Ishikawa (cell line): ENCODE results near the gene FGF11.
A peak's percentile ranks its signal among the peaks of the same experiment; 100 is the strongest.

Experiments used
- CEBPB ChIP-seq: IDR thresholded peaks from 2 replicates; pipeline ENCODE4 v1.6.1; 2012
- CREB1 ChIP-seq: IDR thresholded peaks from 2 replicates; pipeline ENCODE4 v1.6.1; 2012; ENCODE audit warnings: low read depth
- EGR1 ChIP-seq: IDR thresholded peaks from 2 replicates; pipeline ENCODE4 v1.6.1; 2012
- EP300 ChIP-seq: IDR thresholded peaks from 2 replicates; pipeline ENCODE4 v1.6.1; 2012; ENCODE audit warnings: borderline replicate concordance
- FOXM1 ChIP-seq: IDR thresholded peaks from 2 replicates; pipeline ENCODE4 v1.6.1; 2012; ENCODE audit warnings: low read depth, borderline replicate concordance
- MAX ChIP-seq: IDR thresholded peaks from 2 replicates; pipeline ENCODE4 v1.6.1; 2012
- NFIC ChIP-seq: IDR thresholded peaks from 2 replicates; pipeline ENCODE4 v1.6.1; 2012
- RAD21 ChIP-seq: IDR thresholded peaks from 2 replicates; pipeline ENCODE4 v1.6.1; 2012; ENCODE audit warnings: low read depth
- REST ChIP-seq: IDR thresholded peaks from 2 replicates; pipeline ENCODE4 v1.6.1; 2012; ENCODE audit warnings: low read depth, mild to moderate bottlenecking
- TAF1 ChIP-seq: IDR thresholded peaks from 2 replicates; pipeline ENCODE4 v1.6.1; 2012; ENCODE audit warnings: low read depth, mild to moderate bottlenecking
- TCF12 ChIP-seq: IDR thresholded peaks from 2 replicates; pipeline ENCODE4 v1.6.1; 2012; ENCODE audit warnings: low read depth
- TEAD4 ChIP-seq: IDR thresholded peaks from 2 replicates; pipeline ENCODE4 v1.6.1; 2012
- YY1 ChIP-seq: IDR thresholded peaks from 2 replicates; pipeline ENCODE4 v1.6.1; 2012; ENCODE audit warnings: low read depth
- ZBTB7A ChIP-seq: IDR thresholded peaks from 2 replicates; pipeline ENCODE4 v1.6.1; 2012; ENCODE audit warnings: low read depth
- TF ChIP-seq, protein P1 (sequence below): IDR thresholded peaks from 2 replicates; pipeline ENCODE4 v1.6.1; 2012

FGF11 gene

DNA sequence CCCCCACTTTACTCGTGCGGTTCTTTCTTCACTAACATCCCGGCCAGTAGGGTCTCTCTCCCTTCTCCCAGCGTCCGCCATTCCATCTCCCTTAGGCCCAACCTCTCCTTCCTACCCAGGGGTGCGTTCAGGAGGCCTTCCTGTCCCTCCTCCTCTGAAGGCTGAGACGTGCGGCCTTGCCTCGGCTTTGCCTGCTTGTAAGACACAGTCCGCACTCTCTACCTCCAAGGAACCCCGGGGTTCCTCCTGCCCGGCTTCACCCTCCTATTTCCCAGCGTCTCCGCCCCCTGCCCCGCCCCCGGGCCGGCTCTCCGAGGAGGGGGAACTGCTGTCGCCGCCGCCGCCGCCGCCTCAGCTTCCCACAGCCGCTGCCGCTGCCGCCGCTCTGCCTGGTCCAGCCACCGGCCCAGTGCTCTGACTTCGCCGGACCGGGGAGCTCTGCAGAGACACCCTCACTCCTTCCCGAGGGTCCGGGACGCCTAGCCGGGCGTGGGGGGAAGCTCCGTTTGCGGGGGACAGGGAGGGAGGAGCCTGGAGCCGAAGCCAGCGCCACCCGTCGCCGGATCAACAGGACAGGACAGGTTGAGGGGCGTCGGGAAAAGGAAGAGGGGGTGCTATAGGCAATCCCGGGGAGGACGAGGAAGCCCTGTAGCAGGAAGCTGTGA lies 1.2 kb upstream of the FGF11 start:
- TF ChIP-seq TEAD4 (no peak), REST (no peak), CEBPB (no peak), TAF1 (no peak), ZBTB7A (no peak), EP300 (no peak), YY1 (no peak), TCF12 (no peak), FOXM1 (no peak), RAD21 (no peak), CREB1 (no peak), MAX (no peak), EGR1 (no peak), NFIC (no peak)
- TF ChIP-seq, protein P1, sequence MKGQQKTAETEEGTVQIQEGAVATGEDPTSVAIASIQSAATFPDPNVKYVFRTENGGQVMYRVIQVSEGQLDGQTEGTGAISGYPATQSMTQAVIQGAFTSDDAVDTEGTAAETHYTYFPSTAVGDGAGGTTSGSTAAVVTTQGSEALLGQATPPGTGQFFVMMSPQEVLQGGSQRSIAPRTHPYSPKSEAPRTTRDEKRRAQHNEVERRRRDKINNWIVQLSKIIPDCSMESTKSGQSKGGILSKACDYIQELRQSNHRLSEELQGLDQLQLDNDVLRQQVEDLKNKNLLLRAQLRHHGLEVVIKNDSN, result no peak

DNA sequence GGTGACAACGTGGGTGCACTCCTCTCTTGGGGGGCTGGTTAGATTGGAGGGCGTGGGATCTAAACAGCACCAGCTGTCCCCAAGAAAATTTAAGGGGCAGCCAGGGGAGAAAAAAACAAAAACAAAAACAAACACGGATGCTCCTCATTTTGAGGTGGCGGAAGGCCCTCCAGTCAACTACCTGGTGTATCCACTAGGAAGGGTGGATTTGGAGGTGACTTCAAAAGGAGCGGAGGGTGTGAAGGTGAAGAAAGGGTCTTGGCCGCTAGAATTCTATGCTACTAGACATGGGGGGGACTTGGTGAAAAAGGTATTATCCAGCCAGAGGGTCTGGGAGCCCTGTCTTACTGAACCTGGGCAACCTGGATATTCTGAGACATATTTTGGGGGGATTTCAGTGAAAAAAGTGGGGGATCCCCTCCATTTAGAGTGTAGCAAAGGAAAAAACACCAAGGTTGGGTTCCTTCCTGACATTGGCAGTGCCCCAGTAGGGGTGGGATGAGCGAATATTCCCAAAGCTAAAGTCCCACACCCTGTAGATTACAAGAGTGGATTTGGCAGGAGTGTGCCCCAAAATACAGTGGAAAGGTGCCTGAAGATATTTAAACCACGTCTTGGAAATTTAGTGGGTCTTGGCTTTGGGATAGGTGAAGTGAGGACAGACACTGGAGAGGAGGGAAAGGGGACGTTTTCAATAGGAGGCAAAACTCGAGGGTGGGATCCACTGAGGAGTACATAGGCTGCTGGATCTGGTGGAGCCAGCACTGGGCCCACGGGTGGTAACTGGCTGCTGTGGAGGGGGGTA lies 454 bp upstream of the FGF11 start:
- TF ChIP-seq EGR1 (no peak), CREB1 (no peak), MAX (no peak), YY1 (no peak), ZBTB7A (no peak), RAD21 (no peak), REST (no peak)
- TF ChIP-seq, protein P1, result no peak

- no peak for TF ChIP-seq TEAD4
- peak; percentile 82 for TF ChIP-seq NFIC
- TF ChIP-seq, protein P1, result peak; percentile 17; the same call in 1 of the 2 replicates
Measured at GRCh38 chr17:7440113-7440833, 961 bp downstream of the FGF11 start.

- TF ChIP-seq EGR1, result no peak
- TF ChIP-seq CEBPB, result no peak
- no peak for TF ChIP-seq ZBTB7A
- no peak for TF ChIP-seq RAD21
- TF ChIP-seq MAX, result no peak
- no peak for TF ChIP-seq YY1
- no peak for TF ChIP-seq FOXM1
- TF ChIP-seq TEAD4, result no peak
- no peak for TF ChIP-seq NFIC
- no peak for TF ChIP-seq EP300
- no peak for TF ChIP-seq CREB1
- no peak for TF ChIP-seq TCF12
- no peak for TF ChIP-seq TAF1
- TF ChIP-seq, protein P1, result no peak
- TF ChIP-seq REST, result no peak
Measured at GRCh38 chr17:7440834-7441195, 1.5 kb downstream of the FGF11 start.
